Measurements from ENCODE around the gene CSRNP3. TPM values are rescaled to one million over a fixed set of nuclear protein-coding genes. Genes with fewer than 3 reads are reported as not detected.
"Not testable (repeated sequence)": the region's sequence is repeated elsewhere in the genome, so short reads cannot be mapped to it uniquely, and the experiment has no call there.

CSRNP3 gene
- total RNA-seq, 1 experiment from 2014 or later = not detected

GRCh38 chr2:165587335-165587938, 117.9 kb downstream of the CSRNP3 start:
- ChIA-PET CTCF (no interaction called here), POLR2A (no interaction called here)
- Histone ChIP-seq H3K4me3 (ENCODE audit: low read depth in 2 of 2, low read length in 2 of 2) (no peak overlapping the region), H3K27ac (ENCODE audit: low read length) (no peak overlapping the region), H3K36me3 (ENCODE audit: control insufficient read depth, insufficient read depth, low read length) (no peaks in the 10 kb centered on the region), H3K9me3 (ENCODE audit: control insufficient read depth, insufficient read depth, low read depth, low read length) (no peaks in the 10 kb centered on the region), H3K4me1 (ENCODE audit: control insufficient read depth, insufficient read depth, low read length) (no peaks in the 10 kb centered on the region), H3K27me3 (ENCODE audit: control insufficient read depth, insufficient read depth, low read length) (no peaks in the 10 kb centered on the region)
- intact Hi-C loops (cut with micrococcal nuclease; ENCODE audit: unreplicated experiment) = no loop called here
- TF ChIP-seq POLR2AphosphoS5 (IDR thresholded peaks at IDR 0.05; ENCODE audit: low read depth, low read length) (no peak), SIN3A (IDR thresholded peaks at IDR 0.05; ENCODE audit: borderline replicate concordance, insufficient read depth, low read depth, low read length) (no peak), TCF7L2 (IDR thresholded peaks at IDR 0.05; ENCODE audit: low read depth, low read length) (no peak)
- TF ChIP-seq, protein P1, sequence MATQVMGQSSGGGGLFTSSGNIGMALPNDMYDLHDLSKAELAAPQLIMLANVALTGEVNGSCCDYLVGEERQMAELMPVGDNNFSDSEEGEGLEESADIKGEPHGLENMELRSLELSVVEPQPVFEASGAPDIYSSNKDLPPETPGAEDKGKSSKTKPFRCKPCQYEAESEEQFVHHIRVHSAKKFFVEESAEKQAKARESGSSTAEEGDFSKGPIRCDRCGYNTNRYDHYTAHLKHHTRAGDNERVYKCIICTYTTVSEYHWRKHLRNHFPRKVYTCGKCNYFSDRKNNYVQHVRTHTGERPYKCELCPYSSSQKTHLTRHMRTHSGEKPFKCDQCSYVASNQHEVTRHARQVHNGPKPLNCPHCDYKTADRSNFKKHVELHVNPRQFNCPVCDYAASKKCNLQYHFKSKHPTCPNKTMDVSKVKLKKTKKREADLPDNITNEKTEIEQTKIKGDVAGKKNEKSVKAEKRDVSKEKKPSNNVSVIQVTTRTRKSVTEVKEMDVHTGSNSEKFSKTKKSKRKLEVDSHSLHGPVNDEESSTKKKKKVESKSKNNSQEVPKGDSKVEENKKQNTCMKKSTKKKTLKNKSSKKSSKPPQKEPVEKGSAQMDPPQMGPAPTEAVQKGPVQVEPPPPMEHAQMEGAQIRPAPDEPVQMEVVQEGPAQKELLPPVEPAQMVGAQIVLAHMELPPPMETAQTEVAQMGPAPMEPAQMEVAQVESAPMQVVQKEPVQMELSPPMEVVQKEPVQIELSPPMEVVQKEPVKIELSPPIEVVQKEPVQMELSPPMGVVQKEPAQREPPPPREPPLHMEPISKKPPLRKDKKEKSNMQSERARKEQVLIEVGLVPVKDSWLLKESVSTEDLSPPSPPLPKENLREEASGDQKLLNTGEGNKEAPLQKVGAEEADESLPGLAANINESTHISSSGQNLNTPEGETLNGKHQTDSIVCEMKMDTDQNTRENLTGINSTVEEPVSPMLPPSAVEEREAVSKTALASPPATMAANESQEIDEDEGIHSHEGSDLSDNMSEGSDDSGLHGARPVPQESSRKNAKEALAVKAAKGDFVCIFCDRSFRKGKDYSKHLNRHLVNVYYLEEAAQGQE (IDR thresholded peaks at IDR 0.05; ENCODE audit: insufficient read depth in 1 of 2, low read depth in 2 of 2, low read length in 1 of 2) = no peak
- TF ChIP-seq, protein P2, sequence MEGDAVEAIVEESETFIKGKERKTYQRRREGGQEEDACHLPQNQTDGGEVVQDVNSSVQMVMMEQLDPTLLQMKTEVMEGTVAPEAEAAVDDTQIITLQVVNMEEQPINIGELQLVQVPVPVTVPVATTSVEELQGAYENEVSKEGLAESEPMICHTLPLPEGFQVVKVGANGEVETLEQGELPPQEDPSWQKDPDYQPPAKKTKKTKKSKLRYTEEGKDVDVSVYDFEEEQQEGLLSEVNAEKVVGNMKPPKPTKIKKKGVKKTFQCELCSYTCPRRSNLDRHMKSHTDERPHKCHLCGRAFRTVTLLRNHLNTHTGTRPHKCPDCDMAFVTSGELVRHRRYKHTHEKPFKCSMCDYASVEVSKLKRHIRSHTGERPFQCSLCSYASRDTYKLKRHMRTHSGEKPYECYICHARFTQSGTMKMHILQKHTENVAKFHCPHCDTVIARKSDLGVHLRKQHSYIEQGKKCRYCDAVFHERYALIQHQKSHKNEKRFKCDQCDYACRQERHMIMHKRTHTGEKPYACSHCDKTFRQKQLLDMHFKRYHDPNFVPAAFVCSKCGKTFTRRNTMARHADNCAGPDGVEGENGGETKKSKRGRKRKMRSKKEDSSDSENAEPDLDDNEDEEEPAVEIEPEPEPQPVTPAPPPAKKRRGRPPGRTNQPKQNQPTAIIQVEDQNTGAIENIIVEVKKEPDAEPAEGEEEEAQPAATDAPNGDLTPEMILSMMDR (IDR thresholded peaks at IDR 0.05) = no peak
- in situ Hi-C loops (cut with HindIII; ENCODE audit: low pct_unique_long_range_greater_than_20kb, low sequenced_read_pairs) = no loop called here
- ATAC-seq (no peak), DNase-seq (ENCODE audit: low read depth, low spot score) (no peak)
- BruUV-seq (replicated peaks) = no TSS peak

GRCh38 chr2:165590999-165591398, 121.5 kb downstream of the CSRNP3 start:
- intact Hi-C loops (cut with micrococcal nuclease; ENCODE audit: unreplicated experiment); CTCF ChIA-PET; BruUV-seq (replicated peaks); H3K9me3 ChIP-seq (ENCODE audit: control insufficient read depth, insufficient read depth, low read depth, low read length); H3K27ac ChIP-seq (ENCODE audit: low read length); in situ Hi-C loops (cut with HindIII; ENCODE audit: low pct_unique_long_range_greater_than_20kb, low sequenced_read_pairs); H3K4me1 ChIP-seq (ENCODE audit: control insufficient read depth, insufficient read depth, low read length); DNase-seq (ENCODE audit: low read depth, low spot score); POLR2A ChIA-PET; ATAC-seq; H3K4me3 ChIP-seq (ENCODE audit: low read depth in 2 of 2, low read length in 2 of 2); H3K36me3 ChIP-seq (ENCODE audit: control insufficient read depth, insufficient read depth, low read length); H3K27me3 ChIP-seq (ENCODE audit: control insufficient read depth, insufficient read depth, low read length): not testable (repeated sequence)

- no peaks in the 10 kb centered on the region for H3K9me3 ChIP-seq (ENCODE audit: control insufficient read depth, insufficient read depth, low read depth, low read length)
- DNase-seq (ENCODE audit: low read depth, low spot score) (no peak), ATAC-seq (no peak)
- no peaks in the 10 kb centered on the region for H3K36me3 ChIP-seq (ENCODE audit: control insufficient read depth, insufficient read depth, low read length)
- H3K4me3 ChIP-seq (ENCODE audit: low read depth in 2 of 2, low read length in 2 of 2) = no peak overlapping the region
- H3K27ac ChIP-seq (ENCODE audit: low read length) = no peak overlapping the region
- in situ Hi-C loops (cut with HindIII; ENCODE audit: low pct_unique_long_range_greater_than_20kb, low sequenced_read_pairs) = no loop called here
- ChIA-PET CTCF (no interaction called here), POLR2A (no interaction called here)
- H3K4me1 ChIP-seq (ENCODE audit: control insufficient read depth, insufficient read depth, low read length) = no peaks in the 10 kb centered on the region
- intact Hi-C loops (cut with micrococcal nuclease; ENCODE audit: unreplicated experiment) = no loop called here
- H3K27me3 ChIP-seq (ENCODE audit: control insufficient read depth, insufficient read depth, low read length) = no peaks in the 10 kb centered on the region
- TF ChIP-seq POLR2AphosphoS5 (IDR thresholded peaks at IDR 0.05; ENCODE audit: low read depth, low read length) (no peak), TCF7L2 (IDR thresholded peaks at IDR 0.05; ENCODE audit: low read depth, low read length) (no peak), SIN3A (IDR thresholded peaks at IDR 0.05; ENCODE audit: borderline replicate concordance, insufficient read depth, low read depth, low read length) (no peak)
- TF ChIP-seq, protein P2 (IDR thresholded peaks at IDR 0.05) = no peak
- TF ChIP-seq, protein P1 (IDR thresholded peaks at IDR 0.05; ENCODE audit: insufficient read depth in 1 of 2, low read depth in 2 of 2, low read length in 1 of 2) = no peak
- no TSS peak for BruUV-seq (replicated peaks)
These were observed 123.6 kb downstream of the CSRNP3 start for GRCh38 chr2:165593081-165593480.

Data from Panc1 (cell line).